HG02970 (cell line): ENCODE results near the gene ANKRD33.

ENCODE experiments used
- ATAC-seq: cut with Tn5 transposase; IDR thresholded peaks from one replicate; pipeline ENCODE4 v1.9.1; 2021; ENCODE audit warnings: mild to moderate bottlenecking, moderate library complexity, moderate number of reproducible peaks; ENCODE audit not compliant: unreplicated experiment, low FRiP score

Gene ANKRD33

DNA sequence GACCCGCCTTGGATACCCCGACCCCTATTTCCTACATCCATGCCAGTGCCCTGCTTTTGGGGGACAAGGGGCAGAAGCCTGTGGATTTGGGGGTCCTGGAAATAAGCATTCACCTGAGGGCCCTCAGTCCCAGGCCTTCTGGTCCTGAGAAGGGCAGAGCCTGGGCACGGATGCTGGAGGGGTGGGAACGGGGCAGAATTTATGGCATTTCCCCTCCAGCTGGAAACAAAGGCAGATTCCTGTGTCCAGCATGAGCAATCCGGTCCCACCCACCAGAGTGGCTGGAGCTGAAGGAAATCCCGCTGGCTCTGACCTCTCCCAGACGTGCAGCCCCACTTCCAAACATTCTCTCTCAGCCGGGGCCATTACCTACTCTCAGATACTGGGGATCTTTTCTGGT is 9.3 kb downstream of the ANKRD33 start:
- no peak for ATAC-seq

DNA sequence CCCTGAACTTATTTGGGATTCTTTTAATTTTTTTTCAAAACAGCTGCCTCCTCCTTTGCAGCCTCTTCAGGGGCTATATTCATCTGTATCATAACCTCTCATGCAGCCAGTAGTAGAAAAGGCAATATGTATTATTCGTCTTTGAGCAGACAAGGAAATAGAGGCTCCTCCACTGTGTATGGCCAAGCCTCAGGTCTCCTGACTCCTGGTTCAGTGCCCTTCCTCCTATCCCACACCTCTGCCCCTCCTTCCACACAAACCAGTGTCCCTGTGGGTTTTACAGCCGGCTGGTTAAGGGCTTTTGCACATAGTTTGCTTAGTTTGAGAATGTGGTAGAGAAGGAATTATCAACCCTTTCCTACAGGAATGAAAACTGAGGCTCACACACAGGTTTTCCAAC is 10.6 kb downstream of the ANKRD33 start:
- no peak for ATAC-seq

DNA sequence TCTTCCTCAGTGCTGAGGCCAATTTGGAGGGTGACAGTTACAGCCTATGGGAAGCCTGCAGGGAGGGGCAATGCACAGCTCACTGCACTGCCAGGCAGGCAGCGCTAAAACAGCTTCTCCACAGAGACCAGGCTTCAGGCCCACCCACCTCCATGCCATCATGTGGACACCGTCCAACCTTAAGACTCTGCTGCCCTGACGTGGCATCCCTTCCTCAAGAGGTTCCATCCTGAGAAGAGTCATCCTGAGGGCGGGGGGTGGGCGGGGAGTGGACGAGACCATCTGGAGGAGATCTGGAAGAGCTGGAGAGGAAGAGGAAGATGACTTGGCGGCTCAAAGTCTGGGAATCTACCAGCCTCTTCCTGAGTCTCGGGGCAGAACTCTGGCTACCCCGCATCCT is 11.0 kb downstream of the ANKRD33 start:
- no peak for ATAC-seq

DNA sequence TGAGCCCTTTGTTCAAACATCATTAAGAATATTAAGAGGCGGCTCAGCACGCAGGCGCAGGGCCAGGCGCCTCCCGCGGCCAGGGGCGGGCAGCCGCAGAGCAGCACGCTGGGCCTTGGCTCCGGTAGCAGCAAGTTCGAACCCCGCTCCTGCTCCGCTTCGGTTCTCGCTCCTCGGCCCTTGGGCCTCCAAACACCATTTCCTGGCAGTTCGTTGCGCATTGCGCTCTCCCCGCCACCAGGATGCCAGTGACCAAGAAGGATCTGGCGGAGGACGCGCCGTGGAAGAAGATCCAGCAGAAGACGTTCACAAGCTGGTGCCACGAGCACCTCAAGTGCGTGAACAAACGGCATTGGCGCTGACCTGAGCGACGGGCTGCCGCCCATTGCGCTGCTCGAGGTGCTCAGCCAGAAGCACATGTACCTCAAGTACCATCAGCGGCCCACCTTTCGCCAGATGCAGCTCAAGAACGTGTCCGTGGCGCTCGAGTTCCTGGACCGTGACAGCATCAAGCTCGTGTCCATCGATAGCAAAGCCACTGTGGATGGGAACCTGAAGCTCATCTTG is 12.5 kb downstream of the ANKRD33 start:
- no peak for ATAC-seq

DNA sequence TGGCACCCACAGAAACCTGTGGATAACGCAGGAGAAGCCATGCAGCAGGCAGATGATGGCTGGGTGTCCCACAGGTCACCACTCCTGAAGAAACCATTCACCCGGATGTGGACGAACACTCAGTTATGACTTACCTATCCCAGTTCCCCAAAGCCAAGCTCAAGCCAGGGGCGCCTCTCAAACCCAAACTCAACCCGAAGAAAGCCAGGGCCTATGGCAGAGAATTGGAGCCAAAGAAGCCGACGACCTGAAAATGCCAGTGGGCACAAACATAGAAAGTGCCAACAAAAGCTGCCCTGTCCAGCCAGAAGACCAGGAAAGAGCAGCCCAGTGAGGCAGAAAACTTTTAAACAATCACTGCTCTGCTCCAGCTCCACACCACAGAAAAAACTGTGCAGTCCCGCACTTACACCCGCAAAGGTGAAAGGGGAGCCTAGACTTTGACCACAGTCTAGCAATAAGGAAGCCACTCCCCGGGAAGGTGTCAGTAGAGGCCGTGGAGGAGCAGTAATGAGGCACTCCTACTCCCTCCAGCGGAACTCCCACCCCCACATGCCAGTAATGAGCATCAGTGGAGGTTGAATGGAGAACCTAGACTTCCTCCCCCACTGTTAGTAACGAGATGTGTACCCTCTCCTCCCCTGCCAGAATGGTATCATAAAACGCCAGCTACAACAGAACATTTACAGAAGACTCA is 13.4 kb downstream of the ANKRD33 start:
- ATAC-seq = no peak

DNA sequence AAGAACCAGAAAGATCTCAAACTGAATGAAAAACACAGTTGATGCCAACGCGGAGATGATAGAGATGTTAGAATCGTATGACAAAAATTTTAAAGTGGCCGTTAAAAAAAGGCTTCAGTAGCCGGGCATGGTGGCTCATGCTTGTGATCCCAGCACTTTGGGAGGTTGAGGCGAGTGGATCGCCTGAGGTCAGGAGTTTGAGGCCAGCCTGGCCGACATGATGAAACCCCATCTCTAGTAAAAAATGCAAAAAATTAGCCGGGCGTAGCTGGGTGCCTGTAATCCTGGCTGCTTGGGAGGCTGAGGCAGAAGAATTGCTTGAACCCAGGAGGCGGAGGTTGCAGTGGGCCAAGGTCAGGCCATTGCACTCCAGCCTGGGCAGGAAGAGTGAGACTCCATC is 14.0 kb downstream of the ANKRD33 start:
- ATAC-seq = no peak

DNA sequence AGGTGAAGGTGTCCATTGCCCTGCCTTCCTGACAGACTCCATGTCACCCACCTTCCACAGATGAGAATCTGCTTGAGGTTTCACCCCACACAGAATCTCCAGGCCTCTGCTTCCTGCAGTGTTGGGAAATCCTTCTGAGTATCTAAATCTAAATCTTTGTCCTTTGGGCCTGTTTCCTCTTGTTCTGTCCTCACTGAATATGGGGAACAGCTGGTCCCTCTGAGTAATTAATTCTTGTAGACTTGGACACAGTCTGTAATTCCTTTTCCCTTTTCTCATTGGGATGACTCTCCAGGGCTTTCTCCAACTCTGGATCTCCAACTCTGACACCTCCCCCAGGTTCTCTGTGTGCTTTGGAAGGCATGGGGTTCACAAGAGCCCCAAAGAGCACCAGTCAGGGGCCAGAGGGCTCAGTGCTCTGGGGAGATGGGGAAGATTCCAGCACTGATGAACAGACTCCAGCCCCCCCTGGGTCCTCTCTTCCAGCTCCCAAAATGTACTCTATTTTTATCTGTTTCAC is 17.1 kb downstream of the ANKRD33 start:
- no peak for ATAC-seq

DNA sequence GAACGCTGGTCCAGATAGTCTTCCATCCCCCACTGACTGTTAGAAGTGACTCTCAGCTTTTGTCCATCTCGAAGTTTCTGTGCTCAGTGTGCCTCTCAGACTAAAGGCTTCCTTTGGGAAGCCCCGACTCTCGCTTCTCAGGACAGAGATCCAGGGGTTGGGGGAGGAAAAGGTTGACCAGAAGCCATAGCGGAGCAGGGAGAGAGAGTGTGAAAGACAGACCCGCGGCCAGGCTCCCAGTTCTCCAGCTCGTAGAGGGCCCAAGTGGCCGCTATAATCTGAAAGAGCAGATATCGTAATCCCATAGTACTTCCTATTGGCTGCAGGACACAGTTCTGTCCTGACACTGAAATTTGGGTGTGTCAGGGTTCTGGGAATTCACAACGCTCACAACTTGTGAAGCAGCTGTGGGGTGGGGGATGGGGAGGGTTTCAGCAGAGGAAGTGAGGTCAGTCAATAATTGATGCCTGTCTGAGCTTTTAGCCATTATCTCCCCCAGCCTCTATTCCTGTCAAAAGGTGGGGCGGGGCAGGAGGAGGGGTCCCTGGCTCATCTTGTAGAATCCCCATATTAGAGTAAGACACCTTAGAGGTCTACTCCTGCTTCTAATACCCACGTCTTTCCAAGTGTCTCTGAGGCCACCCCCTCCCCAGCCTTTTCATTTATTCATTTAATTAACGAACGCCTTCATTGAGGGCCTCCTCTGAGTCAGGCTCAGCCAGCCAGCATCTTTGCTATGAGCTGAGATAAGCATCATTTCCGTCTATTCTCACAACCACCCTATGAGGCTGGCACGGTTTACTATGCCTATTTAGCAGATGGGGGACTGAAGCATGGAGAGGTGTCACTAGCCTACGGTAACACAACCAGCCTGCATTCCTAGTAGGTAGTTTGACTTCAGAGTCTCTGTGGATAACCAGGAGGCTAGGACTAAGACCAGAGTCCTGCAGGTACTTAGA is 17.8 kb downstream of the ANKRD33 start:
- ATAC-seq = no peak

DNA sequence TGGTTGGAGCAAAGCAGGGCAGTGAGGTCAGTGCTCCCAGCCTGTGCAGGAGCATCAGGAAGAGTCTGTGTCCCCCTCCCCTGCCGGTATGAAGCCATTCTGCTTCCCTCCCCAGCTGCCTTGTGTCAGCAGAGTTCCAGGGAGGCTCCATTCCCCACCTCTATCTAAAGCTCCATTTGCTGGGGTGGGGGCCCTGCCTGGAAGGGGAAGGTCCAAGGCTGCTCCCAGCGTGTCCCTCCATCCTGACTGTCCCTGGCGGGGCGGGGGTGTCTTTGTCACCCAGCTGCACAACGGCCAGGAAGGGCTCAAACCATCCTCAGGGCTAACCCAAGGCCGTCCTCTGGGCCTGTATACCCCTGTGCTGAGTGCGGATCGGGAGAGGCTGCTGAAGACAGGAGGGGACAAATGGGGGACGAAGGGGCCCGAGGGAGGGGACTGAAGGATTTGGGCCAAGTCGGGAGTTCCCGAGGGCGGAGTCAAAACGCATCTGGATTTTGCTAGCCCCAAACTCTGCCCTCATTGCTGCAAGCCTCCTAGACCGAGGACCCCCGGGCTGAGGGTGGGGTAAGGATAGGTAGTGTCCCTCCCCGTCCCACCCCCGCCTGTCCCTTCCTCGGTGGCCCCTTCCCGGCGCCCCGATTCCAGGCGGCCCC is 18.7 kb downstream of the ANKRD33 start:
- ATAC-seq = no peak

DNA sequence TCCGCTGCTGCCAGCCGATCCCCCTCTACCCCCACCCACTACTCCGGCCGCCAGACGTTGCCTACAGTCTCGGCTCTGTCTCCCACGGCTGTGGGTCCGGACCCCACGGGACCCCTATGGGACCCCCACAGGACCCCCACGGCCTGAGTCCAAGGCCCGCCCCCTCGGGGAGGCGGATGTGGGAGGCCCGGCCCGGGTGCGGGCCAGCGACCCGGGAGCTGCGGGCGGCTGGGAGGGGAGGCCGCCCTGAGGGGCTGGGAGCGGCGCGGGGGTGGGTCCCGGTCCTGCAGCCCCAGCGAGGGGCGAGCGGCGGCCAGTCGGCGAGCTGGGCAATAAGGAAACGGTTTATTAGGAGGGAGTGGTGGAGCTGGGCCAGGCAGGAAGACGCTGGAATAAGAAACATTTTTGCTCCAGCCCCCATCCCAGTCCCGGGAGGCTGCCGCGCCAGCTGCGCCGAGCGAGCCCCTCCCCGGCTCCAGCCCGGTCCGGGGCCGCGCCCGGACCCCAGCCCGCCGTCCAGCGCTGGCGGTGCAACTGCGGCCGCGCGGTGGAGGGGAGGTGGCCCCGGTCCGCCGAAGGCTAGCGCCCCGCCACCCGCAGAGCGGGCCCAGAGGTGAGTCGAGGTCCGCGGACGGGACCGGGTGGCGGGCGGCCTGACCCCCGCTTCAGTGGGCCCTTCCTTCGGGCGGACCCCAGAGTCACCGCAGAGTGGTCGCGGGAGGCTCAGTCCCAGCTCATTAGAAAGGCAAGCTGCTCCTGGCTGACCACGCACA is 19.4 kb downstream of the ANKRD33 start, which contains the start of gene ACVRL1:
ACVRL1 (plus strand) TSS at position 422 of the 773 bp plus-strand sequence. CDS start 4,971 bp downstream, outside the sequence.
- no peak for ATAC-seq

DNA sequence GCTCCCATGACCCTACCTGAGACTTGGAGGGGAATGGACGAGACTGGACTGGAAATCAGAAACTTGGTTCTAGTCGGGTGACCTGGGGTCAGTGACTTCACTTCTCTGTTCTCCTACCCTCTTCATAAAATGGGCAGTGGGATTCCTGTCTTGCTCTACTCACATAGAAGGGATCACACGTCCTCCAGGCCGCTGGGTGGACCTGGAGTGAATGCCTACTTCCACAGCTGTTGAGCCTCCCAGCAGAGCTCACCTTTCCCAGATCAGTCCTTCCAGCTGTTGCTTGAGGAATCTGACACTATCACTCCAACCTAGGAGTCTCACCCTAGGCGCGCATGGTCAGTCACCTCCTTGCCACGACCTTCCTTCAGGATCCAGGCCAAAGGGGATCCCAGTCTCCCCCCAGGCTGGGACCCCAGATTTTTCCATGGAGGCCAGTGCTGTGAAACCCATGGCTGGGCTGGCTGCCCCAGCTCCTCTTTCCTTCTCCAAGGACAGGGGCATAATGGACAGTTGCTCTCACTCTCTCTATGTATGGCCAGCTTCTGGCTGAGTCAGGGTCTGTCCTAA is 20.0 kb downstream of the ANKRD33 start:
- no peak for ATAC-seq

DNA sequence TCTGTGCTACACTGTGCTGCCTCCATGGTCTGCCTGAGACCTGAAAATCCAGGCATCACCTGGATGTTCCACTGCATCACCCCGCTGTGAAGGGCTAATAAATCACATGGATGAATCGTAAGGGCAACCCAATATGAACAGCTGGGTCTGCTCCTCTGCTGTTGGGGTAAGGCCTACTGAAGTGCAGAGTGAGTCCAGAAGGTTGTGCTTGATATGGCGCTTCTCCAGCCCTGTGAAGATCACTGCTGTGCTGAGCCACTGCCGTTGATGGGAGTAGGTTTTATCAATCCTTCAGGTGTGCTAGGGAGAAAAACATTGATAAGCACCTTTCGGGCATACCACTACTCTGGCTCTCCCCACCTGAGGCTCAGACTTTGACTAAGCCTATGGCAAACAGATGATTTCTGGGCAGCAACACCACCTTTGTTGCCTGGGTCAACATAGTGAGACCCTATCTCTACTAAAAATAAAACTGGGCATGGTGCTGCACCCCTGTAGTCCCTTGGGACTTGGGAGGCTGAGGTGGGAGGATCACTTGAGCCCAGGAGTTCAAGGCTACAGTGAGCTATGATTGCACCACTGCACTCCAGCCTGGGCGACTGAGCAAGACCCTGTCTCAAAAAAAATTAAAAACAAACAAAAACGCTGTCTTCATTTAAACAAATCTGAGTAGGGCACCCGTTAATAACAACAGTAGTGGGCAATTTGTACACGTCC is 21.1 kb downstream of the ANKRD33 start:
- no peak for ATAC-seq

DNA sequence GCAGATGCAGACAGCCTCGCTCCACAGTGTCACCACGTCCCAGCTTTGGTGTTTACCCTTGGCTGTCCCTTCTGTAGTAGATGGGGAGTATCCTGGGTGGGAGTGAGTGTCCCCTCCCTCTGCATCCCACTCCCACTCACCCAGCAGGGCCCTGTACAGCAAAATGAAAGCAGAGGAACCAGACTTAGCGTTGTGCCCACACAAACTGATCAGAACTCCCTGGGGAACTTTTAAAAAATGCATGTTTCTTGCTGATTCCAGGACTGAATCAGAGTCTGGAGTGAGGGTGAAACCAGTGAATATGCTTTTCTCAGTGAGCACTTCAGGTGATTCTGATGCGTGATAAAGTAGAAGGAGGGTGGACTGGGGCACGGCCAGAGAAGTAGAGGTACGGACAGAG is 22.3 kb downstream of the ANKRD33 start:
- ATAC-seq = no peak

DNA sequence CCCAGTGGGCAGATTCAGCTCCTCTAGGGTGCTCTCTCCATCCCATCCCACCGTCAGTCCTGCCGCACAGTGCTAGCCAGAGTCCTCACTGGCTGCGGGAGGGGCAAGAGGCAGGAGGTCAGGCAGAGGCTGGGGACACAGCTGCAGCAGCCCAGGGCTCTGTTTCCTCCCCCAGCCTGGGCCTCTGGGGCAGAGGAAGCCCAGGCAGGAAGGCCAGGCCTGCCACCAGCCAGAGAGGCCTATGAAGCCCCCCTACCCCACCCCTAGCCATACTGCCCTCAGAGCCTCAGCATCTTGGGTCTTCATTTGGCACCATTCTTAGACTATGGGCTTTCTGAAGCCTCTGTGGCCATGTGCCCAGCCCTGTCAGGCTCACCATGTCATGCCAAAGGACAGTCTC is 22.8 kb downstream of the ANKRD33 start:
- no peak for ATAC-seq

DNA sequence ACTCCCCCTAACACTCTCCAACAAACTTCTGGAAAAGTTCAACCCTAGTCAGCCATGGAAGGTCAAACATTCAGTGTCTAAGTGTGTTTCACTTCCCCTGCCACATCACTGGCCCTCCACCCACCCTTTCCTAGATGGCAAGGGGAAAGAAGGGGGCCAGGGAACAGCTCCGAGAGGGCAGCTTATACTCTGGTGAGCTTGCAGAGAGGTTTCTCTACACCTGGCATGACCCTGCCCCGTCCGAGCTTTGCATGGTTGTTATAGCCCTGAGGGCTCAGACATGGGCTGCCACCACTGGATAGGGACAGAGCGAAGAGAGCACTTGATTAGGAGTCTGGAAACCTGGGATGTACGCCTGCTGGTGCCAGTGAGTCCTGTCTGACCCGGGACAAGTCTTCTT is 23.4 kb downstream of the ANKRD33 start:
- ATAC-seq = no peak

DNA sequence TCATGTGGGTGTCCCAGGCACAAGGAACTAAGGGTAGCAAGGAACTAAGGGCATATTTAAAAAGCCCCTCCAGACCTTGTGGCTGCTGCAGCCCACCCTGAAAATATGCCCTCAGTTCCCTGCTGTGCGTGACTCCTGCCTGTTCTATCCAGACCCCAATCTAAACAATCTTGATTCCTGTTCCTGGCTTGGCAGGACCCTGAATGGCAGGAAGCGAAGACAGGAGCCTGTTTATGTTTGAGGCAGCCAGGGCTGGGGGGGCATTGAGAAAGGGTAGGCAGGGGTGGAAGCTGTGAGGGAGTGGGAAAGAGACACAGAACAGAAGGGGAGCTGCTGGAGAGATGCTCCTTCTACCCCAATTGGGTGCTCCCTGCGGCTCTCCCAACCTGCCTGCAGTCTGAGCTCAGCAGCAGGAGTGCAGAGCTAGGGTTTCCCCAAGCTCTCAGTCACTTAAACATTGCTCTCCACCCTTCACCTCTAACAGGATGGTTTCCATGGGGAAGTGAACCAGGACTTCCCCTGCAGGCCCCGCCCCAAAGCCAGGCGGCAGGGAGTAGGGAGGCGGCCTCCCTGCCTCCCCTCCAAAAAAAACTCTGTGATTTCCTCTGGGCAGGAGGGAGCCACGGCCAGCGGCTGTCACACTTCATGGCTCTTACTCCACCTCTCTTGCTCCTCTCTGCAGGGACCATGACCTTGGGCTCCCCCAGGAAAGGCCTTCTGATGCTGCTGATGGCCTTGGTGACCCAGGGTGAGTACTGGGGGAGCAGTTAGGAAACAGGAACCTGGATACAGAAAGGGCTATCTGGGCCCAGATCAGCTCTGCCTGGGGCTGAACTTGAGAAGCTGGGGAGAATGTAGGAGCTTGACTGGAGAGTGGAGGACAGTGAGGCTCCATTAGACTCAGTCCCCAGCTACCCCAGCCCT is 24.1 kb downstream of the ANKRD33 start:
- ATAC-seq = no peak

DNA sequence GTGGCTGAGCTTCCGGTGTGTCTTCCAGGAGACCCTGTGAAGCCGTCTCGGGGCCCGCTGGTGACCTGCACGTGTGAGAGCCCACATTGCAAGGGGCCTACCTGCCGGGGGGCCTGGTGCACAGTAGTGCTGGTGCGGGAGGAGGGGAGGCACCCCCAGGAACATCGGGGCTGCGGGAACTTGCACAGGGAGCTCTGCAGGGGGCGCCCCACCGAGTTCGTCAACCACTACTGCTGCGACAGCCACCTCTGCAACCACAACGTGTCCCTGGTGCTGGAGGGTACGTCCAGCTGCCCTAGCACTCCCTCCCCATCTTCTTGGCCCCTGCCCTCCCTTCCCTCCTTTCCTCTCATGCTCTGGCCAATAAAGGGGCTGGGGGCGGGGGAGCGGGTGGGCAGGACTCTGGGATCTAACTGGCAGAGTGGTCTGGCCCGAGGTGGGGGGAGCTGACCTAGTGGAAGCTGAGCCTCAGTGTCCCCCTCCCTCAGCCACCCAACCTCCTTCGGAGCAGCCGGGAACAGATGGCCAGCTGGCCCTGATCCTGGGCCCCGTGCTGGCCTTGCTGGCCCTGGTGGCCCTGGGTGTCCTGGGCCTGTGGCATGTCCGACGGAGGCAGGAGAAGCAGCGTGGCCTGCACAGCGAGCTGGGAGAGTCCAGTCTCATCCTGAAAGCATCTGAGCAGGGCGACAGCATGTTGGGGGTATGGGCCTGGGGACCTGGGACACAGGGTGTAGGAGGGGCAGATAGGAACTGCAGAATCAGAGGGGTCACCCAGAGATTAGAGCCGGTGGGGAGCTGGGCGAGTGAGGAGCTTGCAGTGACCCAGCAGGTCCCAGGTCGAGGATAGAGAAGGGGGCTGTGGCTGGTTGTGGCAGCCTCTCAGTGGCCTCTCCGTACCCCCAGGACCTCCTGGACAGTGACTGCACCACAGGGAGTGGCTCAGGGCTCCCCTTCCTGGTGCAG is 25.4 kb downstream of the ANKRD33 start:
- ATAC-seq = no peak
